T follicular helper cell (primary cell): ENCODE data around the gene TFRC.
A peak's percentile ranks its signal among the peaks of the same experiment; 100 is the strongest.
"Not testable (repeated sequence)": the region's sequence is repeated elsewhere in the genome, so short reads cannot be mapped to it uniquely, and the experiment has no call there.

Experiments used
- DNase-seq: peaks from one replicate; pipeline ENCODE4 v3.0.0-alpha.2; 2020; ENCODE audit warnings: low read depth

The TFRC gene

DNA sequence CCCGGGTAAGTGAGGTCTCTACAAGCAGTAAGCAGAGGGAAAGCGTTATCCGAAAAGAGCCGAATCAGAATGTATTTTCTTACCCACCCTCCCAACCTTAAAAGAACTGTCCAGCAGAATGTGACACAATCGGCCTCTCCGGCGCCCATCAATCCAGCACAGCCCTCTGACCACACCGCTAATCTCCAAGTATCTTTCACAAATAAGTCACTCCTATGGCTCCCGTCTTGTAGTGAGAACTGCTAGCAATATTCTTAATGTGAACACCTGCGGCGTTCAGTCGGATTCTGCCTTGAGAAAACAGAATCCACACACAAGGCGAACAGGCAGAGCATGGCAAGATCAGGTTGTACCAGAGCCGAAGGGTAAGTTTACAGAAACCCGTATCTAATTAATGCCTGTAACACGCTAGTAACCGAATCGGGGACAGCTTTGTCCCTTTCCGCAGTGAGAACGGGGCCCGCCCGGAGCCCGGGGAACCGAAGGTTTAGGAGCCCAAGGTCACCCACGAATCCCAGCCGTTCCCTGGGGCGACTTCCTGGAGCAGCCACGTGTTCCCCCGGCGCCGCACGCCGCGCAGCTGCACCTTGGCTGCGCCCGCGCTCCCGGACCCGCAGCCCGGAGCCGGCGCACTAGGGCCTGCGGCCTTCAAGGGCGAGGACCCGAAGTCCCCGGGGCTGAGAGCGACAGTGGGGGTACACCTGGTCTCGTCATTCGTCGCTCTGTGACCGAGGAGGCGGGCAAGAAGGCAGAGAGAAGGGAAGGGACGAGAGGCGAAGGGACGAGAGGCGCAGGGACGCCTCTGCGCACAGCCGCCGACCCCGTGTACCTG, 672 bp downstream of the TFRC start:
- DNase-seq = peak; percentile 26

DNA sequence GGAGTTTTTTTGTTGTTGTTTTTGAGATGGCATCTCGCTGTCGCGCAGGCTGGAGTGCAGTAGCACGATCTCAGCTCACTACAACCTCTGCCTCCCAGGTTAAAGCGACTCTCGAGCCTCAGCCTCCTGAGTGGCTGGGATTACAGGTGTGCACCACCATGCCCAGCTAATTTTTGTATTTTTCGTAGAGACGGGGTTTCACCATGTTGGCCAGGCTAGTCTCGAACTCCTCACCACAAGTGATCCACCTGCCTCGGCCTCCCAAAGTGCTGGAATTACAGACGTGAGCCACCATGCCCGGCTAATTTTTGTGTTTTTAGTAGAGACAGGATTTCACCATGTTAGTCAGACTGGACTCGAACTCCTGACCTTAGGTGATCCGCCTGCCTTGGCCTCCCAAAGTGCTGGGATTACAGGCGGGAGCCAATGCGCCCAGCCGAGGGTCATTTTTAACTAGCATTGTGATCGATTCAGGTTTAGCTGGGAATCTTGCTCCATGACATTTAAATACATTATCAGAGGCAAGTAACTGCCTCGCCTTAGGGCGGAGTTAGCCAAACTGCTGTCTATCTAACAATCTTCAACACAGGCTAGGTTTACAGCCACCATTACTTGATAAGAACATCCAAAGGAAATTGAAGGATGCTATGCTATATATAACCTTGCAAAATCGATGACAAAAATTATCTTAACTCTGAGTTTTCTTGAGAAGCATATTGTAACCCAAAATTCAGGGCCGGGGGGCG, 1.6 kb downstream of the TFRC start:
- DNase-seq = not testable (repeated sequence)

DNA sequence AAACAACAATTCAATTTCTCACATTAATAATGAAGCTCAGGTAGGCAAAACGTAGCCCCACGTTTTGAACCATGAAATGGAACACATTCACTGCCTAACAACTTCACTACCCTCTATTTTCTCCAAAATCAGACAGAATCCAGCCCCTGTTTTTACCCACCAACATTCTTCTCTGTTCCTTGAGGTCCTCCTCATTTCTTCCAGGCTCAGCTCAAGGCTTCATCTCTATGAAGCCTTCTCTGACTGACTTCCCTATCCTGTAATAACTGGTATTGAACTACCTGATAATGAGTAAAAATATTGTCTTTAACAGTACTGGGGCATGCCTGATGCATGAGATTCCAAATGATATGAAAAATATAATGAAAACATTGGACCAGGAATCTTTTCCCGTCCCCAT, 2.2 kb downstream of the TFRC start:
- no peak for DNase-seq

DNA sequence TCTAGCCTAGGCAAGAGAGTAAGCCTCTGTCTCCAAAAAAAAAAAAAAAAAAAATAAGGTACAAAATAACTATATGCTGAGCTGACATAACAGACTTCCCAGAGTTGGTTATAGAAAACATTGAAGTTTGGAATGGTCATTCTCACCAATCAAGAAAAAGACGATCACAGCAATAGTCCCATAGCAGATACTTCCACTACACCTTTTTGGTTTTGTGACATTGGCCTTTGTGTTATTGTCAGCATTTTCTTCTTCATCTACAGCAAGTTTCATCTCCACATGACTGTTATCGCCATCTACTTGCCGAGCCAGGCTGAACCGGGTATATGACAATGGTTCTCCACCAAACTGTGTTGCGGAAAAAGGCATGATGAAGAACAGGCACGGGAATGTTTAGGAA, 6.9 kb downstream of the TFRC start:
- no peak for DNase-seq

DNA sequence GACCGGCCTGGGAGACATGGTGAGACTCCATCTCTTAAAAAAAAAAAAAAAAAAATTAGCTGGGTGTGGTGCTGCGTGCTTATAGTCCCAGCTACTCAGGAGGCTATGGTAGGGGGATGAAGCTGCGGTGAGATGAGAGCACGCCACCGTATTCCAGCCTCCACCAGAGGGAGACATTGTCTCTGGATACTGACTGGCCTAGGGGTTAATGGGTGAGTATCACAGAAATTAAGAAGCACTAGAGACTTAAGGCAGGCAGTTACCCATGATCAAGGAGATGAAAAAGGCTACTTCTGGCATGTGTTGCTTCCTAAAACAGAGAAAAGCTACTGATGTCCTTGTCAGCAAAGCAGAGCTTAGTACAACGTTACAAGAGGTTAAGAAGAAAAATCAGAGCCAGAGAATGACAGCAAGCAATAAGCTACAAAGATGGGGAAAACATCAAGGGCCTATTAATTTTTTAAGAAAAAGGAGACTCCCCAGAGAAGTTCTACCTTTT, 8.6 kb downstream of the TFRC start:
- peak; percentile 58 for DNase-seq

DNA sequence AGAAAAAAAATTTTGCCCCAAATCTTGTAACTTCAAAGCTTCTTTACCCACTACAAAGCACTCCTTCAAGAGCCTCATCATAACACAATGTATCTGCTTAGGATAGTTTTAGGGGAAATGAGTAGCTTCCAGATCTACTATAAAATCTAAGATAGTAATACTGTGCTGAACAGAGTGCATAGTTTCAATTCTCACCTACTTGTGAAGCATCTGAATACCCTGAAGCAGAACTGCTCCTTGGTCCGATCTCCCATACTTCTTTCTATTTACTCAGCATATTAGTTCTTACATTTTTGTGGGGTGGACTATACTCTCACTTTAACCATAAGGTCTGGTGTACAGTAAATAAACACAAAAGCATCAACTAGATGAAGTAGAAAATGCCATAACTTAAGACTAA, 9.6 kb downstream of the TFRC start:
- DNase-seq = no peak

DNA sequence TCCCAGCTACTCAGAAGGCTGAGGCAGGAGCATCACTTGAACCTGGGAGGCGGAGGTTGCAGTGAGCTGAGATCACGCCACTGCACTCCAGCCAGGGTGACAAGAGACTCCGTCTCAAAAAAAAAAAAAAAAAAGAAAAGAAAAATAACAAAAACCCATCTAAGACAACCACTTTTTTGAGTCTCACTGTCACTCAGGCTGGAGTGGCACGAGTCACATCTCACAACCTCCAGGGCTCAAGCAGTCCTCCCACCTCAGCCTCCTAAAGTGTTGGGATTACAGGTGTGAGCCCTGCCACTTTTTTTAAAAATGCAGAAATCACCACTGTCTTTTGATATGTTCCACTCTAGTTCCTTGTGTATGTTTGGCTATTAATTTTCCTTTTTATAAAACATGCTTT, 13.1 kb downstream of the TFRC start:
- not testable (repeated sequence) for DNase-seq

DNA sequence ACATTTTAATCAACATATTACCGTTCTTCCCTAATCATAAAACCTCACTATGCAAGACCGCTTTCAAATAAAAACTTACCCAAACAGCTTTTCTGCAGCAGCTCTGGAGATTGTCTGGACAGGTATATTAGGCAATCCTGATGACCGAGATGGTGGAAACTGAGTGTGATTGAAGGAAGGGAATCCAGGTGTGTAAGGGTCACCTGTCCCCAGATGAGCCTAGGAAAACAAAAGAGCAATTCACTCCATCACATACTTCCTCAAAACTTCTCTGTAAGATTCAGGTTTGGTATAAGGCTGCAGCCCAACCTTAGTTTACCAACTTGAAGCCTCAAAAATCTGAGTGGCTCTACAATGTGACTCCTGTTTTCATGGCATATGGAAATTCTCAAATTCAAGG, 14.5 kb downstream of the TFRC start:
- DNase-seq = no peak

DNA sequence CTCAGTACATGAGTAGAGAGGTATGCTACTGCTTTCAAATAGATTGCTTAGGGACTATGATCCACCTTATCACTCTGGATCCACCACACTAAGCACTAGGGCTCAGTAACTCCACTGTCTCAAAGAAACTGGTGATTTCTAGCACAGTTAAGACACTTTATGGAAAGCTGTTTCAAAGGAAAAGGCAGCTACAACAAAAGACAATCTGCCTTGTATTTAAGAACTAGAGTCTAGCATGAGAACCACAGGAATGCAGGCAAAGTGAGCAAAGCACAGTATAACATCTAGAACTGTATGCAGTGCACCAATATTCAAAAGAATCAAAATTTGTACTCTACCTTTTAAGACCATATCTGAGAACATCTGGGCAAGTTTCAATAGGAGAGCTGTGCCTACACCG, 17.9 kb downstream of the TFRC start:
- no peak for DNase-seq

DNA sequence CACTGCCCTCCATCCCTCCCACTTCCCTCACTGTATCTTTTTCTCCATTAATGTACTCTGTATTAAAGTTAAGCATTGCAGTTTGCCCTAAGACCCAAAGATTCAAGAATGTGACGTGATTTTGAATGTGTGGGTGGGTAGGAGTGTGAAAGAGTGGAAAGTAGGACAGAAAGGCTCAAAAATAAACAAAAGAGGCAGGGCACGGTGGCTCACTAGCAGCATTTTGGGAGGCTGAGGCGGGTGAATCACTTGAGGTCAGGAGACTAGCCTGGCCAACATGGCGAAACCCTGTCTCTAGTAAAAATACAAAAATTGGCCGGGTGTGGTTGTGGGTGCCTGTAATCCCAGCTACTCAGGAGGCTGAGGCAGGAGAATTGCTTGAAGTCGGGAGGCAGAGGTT, 18.4 kb downstream of the TFRC start:
- no peak for DNase-seq

DNA sequence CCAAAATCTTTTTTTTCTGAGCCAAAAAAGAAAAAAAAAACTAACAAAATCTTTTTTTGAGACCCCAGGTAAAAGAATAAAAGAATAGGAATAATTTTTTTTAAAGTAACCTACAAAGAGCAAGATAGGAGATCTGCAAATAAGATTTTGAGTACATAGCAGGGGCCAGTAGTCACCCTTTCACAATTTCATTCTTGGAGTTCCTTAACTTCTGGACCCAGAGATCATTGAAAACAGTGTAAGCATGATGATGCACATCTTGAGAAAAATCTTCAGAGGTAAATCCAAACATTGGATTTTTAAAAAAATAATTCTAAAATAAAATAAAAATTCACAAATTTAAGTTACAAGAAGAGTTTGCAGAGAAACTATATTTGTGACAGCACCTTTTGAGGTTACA, 18.8 kb downstream of the TFRC start:
- no peak for DNase-seq

DNA sequence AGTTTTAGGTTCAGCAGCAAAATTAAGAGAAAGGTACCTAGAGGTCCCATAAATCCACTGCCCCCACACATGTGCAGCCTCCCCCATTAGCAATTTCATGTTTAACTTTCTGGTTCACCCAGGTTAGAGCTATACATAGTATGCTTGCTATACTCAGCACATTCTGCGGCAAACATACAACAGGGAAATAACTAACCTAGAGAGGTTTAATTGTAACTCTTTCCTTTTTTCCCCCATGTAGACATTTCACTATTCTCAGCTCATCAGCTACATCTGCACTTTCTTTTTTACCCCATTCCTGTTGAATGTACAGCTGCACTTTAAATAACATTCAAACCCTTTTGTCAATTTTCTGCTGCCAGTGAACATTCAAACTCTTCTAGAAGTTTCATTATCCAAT, 21.1 kb downstream of the TFRC start:
- DNase-seq = no peak

DNA sequence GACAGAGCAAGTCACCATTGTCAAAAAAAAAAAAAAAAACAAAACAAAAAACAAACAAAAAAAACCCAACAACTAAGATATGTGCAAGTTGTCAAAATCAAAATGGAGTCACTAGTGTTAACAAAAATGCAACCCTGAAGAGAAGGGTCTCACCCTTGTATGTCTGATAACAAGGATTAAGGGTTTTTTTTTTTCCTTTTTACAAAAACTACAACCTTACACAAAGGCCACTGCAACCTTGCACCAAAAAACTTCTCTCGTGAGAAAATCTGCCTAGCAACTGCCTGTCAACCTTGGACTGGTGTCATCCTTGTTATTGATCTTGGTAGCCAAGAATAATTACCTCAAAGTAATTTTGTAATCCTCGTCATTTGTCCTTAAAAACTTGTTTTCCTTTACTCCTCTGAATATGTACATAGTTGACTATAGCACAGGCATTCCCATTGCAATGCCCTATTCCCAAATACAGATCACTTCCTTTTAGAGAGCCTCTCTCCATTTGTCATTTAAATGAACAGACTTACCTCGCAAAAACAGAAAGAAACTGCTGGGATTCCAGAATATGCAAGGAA, 24.0 kb downstream of the TFRC start:
- no peak for DNase-seq

DNA sequence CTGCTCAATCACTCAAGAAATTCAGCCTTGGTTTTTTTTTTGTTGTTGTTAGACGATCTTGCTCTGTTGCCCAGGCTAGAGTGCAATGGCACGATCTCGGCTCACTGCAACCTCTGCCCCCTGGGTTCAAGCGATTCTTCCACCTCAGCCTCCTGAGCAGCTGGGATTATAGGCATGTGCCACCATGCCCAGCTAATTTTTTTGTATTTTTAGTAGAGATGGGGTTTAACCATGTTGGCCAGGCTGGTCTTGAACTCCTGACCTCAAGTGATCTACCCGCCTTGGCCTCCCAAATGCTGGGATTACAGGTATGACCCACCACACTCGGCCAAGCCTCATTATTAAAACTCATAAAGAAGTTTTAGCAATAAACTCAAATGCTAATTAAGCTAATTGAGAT, 25.5 kb downstream of the TFRC start:
- DNase-seq = not testable (repeated sequence)

DNA sequence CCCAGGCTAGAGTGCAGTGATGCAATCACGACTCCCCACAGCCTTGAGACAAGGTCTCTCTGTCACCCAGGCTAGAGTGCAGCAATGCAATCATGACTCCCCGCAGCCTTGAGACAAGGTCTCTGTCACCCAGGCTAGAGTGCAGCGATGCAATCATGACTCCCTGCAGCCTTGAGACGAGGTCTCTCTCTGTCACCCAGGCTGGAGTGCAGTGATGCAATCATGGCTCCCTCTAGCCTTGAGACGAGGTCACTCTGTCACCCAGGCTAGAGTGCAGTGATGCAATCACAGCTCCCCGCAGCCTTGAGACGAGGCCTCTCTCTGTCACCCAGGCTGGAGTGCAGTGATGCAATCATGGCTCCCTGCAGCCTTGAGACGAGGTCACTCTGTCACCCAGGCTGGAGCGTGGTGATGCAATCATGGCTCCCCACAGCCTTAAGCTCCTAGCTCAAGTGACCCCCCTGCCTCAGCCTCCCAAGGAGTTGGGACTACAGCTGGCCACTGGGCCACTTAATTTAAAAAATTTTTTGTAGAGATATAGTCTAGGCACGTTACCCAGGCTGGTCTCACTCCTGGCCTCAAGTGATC, 26.1 kb downstream of the TFRC start:
- DNase-seq = no peak

DNA sequence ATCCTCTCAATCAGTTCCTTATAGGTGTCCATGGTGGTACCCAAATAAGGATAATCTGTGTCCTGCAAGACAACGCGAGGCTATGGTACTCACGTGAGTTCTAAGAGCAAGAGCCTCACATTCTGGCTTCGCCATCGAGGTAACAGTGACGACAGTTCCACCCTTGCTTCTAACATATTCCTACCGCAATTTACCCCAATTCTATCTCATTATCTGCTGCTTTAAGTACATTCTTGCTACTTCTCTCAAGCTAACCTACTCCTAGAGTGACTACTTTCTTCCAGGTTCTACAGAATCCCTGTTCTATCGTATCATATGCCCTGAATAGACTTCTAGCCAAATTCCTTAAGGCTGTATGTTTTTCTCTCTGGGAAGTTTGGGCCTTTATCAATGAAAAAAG, 26.6 kb downstream of the TFRC start:
- DNase-seq = no peak

DNA sequence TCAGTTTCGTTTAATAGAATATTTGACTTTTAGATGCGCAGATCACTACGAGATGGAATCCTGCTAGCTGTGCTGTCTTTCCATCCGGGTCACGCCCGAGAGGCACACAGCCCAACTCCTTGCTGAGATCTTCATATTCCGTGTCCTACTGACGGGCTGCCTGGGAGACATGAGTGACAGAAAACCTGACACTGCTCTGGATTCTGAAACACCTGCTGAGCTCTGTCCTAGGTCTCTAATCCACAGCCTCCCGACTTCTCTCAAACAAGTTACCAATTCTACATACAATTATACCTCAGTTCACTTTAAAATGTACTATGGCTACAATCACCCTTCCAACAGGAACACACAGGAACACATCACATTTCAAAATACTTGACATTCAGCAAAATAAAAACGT, 27.2 kb downstream of the TFRC start:
- DNase-seq = no peak

DNA sequence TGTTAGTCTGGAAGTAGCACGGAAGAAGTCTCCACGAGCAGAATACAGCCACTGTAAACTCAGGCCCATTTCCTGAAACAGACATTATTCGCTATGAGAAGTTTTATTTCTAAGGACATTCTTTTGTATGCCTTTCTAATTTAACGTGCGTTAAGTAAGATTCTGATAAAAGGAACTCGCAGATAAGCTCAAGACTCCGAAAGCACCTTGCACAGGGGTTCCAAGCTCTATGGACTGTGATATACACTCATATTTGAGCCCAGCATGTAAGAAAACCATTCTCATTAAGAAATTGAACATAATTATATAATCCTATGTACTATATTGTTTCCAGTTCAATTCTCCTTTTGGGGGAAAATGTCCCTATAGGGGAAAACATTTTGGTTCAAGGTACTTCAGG, 28.4 kb downstream of the TFRC start:
- DNase-seq = no peak

DNA sequence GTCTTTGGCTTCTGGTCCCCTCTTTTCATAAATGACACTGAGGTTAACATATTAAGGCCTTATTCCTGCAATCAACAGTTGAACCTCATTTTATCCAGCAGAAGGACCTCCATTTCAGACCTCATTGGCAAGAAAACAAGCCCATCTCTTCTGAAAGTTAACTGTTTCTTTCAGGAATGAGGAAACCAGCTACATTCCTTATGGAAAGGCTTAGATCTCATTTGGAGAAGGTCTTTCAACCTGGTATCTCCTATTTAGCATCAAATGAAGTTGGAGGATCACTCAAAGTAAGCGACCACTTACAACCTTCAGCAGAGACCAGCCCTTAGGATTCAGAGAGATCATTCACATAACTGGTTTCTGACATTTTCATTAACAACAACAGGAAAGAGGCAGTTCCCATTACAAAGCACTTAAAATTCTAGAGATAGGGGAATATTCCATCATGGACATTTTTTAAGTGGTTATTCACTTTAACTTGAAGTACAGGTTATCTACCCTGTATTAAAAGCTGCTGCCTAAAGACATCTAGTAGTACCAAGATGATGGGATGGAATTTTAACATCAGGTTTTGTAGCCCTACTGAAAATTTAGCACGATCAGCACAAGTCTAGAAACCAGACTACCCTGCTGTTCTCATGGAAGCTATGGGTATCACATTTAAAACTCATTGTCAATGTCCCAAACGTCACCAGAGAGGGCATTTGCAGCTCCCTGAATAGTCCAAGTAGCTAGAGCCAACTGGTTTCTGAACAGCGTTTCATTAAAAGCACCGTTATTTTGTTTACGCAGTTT, 30.4 kb downstream of the TFRC start:
- no peak for DNase-seq

DNA sequence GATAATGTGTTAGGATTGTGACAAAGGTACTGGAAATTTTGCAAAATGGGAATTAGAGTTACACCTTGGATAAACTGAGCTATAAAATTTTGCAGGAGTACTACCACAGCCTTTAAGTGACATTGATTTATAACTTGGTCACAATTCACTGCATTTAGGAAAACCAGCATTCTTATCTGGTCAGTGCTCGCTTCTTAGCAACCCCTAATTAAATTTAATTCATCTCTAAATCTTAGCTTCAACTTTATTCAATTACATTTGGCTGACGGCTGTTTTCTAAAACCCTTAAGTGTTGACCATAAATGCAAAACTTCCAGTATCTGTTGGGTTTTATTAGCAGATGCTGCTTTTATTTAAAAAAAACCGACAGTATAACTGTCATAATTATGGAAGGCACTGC, 31.3 kb downstream of the TFRC start:
- no peak for DNase-seq

DNA sequence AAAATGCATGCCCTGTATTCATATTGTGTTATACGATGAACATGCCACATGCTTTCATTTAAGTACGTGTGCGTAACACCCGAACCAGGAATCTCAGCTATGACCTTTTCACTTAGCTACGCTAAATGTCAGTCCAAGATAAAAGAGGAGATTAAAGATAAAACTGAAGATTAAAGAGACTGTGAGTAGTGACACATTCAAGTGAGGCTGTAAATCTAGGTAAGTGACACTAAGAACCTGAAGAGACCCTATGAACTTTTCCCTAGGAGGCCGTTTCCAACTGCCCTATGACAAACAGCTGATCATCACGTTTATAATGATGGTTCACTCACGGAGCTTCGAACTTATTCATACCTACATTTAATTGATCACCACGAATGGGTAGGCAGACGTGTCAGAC, 32.2 kb downstream of the TFRC start:
- DNase-seq = no peak
